Measurements from ENCODE around the gene OTOP1.

DNA sequence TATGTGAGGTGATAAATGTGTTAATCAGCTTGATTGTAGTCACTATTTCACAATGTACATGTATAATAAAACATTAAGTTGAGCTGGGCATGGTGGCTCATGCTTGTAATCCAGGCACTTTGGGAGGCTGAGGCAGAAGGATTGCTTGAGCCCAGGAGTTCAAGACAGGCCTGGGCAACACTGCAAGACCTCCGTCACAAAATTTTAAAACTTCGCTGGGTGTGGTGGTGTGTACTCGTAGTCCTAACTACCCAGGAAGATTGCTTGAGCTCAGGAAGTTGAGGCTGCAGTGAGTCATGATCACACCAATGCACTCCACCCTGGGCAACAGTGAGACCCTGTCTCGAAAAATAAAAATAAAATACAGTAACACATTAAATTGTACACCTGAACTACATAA is 43.1 kb upstream of the OTOP1 start:
- TF ChIP-seq, protein P1, sequence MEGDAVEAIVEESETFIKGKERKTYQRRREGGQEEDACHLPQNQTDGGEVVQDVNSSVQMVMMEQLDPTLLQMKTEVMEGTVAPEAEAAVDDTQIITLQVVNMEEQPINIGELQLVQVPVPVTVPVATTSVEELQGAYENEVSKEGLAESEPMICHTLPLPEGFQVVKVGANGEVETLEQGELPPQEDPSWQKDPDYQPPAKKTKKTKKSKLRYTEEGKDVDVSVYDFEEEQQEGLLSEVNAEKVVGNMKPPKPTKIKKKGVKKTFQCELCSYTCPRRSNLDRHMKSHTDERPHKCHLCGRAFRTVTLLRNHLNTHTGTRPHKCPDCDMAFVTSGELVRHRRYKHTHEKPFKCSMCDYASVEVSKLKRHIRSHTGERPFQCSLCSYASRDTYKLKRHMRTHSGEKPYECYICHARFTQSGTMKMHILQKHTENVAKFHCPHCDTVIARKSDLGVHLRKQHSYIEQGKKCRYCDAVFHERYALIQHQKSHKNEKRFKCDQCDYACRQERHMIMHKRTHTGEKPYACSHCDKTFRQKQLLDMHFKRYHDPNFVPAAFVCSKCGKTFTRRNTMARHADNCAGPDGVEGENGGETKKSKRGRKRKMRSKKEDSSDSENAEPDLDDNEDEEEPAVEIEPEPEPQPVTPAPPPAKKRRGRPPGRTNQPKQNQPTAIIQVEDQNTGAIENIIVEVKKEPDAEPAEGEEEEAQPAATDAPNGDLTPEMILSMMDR (IDR thresholded peaks at IDR 0.05; ENCODE audit: poor library complexity): no peak
- TF ChIP-seq EZH2phosphoT487 (IDR thresholded peaks at IDR 0.05; ENCODE audit: low read depth, severe bottlenecking, unreplicated experiment): no peak

Data from hepatocyte (in vitro differentiated cells).